IMR-90 (cell line): ENCODE measurements around the gene TMPRSS6. TPM values are rescaled to one million over a fixed set of nuclear protein-coding genes. Genes with fewer than 3 reads are reported as not detected.

Source experiments
- ATAC-seq: fragments of 200-7000 bp; cut with Tn5 transposase; 2 replicates; pipeline ENCODE4 v1.9.1; 2020; ENCODE audit warnings: low read depth, mild to moderate bottlenecking, moderate library complexity
- BruUV-seq: library from RNA; stranded (reverse); fragments of 400-500 nt; replicated peaks from 2 replicates; lab custom pipeline; 2021; lab: Mats Ljungman, UMichigan
- CTCF ChIA-PET: fragments of 300-600 bp; formaldehyde crosslinking; extraction: SDS; loops from one replicate; lab custom pipeline; 2021; ENCODE audit warnings: antibody characterized with exemption; lab: Yijun Ruan, JAX
- POLR2A ChIA-PET: fragments of 300-600 bp; sonication (Branson Sonifier 250); formaldehyde crosslinking; loops from one replicate; lab custom pipeline; 2022; ENCODE audit warnings: antibody characterized with exemption; ENCODE audit not compliant: unreplicated experiment; lab: Charles Lee
- DNase-seq: peaks from one replicate; pipeline ENCODE4 v3.0.0; 2013
- H2AFZ ChIP-seq: replicated peaks from 2 replicates; pipeline ENCODE3; 2013; ENCODE audit warnings: low read length, mild to moderate bottlenecking; ENCODE audit not compliant: poor library complexity
- H2AK5ac ChIP-seq: 2 replicates; pipeline ENCODE4 v1.6.1; 2013; ENCODE audit warnings: low read depth, low read length, inconsistent platforms
- H2AK9ac ChIP-seq: replicated peaks from 2 replicates; pipeline ENCODE3; 2013; ENCODE audit warnings: mild to moderate bottlenecking, low read depth, low read length, moderate library complexity; ENCODE audit not compliant: poor library complexity
- H2BK120ac ChIP-seq: 2 replicates; pipeline ENCODE4 v1.6.1; 2013; ENCODE audit warnings: low read depth, low read length, inconsistent platforms
- H2BK15ac ChIP-seq: 3 replicates; pipeline ENCODE4 v1.6.1; 2013; ENCODE audit warnings: low read depth, low read length, inconsistent platforms
- H2BK20ac ChIP-seq: 2 replicates; pipeline ENCODE4 v1.6.1; 2013; ENCODE audit warnings: low read depth, mild to moderate bottlenecking, inconsistent platforms, low read length, moderate library complexity
- H2BK5ac ChIP-seq: 2 replicates; pipeline ENCODE4 v1.6.1; 2013; ENCODE audit warnings: mild to moderate bottlenecking, low read depth, low read length, inconsistent platforms; ENCODE audit not compliant: poor library complexity, severe bottlenecking
- H3K14ac ChIP-seq: replicated peaks from 2 replicates; pipeline ENCODE4 v1.6.1; 2013; ENCODE audit warnings: low read depth, low read length, inconsistent platforms
- H3K18ac ChIP-seq: 2 replicates; pipeline ENCODE4 v1.6.1; 2013; ENCODE audit warnings: low read depth, low read length, control low read depth
- H3K23ac ChIP-seq: 2 replicates; pipeline ENCODE4 v1.6.1; 2013; ENCODE audit warnings: low read depth, low read length, inconsistent platforms
- H3K27ac ChIP-seq: 2 replicates; pipeline ENCODE4 v1.5.1; 2013; ENCODE audit warnings: mild to moderate bottlenecking, control low read depth, low read length; ENCODE audit not compliant: insufficient read depth
- H3K27me3 ChIP-seq: 2 replicates; pipeline ENCODE4 v1.6.1; 2013; ENCODE audit warnings: low read length; ENCODE audit not compliant: control insufficient read depth, insufficient read depth
- H3K36me3 ChIP-seq: 2 replicates; pipeline ENCODE4 v1.6.1; 2013; ENCODE audit warnings: low read length, mixed read lengths; ENCODE audit not compliant: control insufficient read depth, insufficient read depth
- H3K4ac ChIP-seq: 2 replicates; pipeline ENCODE4 v1.6.1; 2013; ENCODE audit warnings: low read depth, low read length, inconsistent platforms
- H3K4me1 ChIP-seq: 2 replicates; pipeline ENCODE4 v1.6.1; 2013; ENCODE audit warnings: low read length, mixed read lengths; ENCODE audit not compliant: control insufficient read depth, insufficient read depth
- H3K4me2 ChIP-seq: 2 replicates; pipeline ENCODE4 v1.6.1; 2013; ENCODE audit warnings: low read depth, mild to moderate bottlenecking, control low read depth, low read length, moderate library complexity
- H3K4me3 ChIP-seq: 2 replicates; pipeline ENCODE4 v1.5.1; 2013; ENCODE audit warnings: low read depth, mild to moderate bottlenecking, control low read depth, low read length, moderate library complexity; ENCODE audit not compliant: insufficient read depth
- H3K56ac ChIP-seq: 2 replicates; pipeline ENCODE4 v1.6.1; 2013; ENCODE audit warnings: low read length, inconsistent platforms; ENCODE audit not compliant: insufficient read depth; ENCODE audit errors: extremely low read depth
- H3K79me1 ChIP-seq, 2 experiments: 2 replicates each; pipeline ENCODE4 v1.6.1; 2013; ENCODE audit warnings: low read length in 2 of 2, inconsistent platforms in 1 of 2, low read depth in 1 of 2
- H3K9ac ChIP-seq: 2 replicates; pipeline ENCODE4 v1.6.1; 2013; ENCODE audit warnings: low read depth, low read length, control low read depth
- H3K9me1 ChIP-seq: 2 replicates; pipeline ENCODE4 v1.6.1; 2013; ENCODE audit warnings: low read length, inconsistent platforms; ENCODE audit not compliant: insufficient read depth
- H3K9me3 ChIP-seq: 2 replicates; pipeline ENCODE4 v1.6.1; 2013; ENCODE audit warnings: low read length; ENCODE audit not compliant: control insufficient read depth, insufficient read depth
- H4K20me1 ChIP-seq: 2 replicates; pipeline ENCODE4 v1.6.1; 2013; ENCODE audit warnings: low read length, inconsistent platforms; ENCODE audit not compliant: insufficient read depth
- H4K5ac ChIP-seq: 2 replicates; pipeline ENCODE4 v1.6.1; 2013; ENCODE audit warnings: mild to moderate bottlenecking, low read depth, low read length, control low read depth
- H4K8ac ChIP-seq, 2 experiments: 2 replicates each; pipeline ENCODE4 v1.6.1; 2013; ENCODE audit warnings: low read depth in 2 of 2, low read length in 2 of 2, control low read depth in 1 of 2, inconsistent platforms in 1 of 2
- H4K91ac ChIP-seq: 2 replicates; pipeline ENCODE4 v1.6.1; 2013; ENCODE audit warnings: low read depth, low read length, inconsistent platforms; ENCODE audit not compliant: insufficient read depth
- BHLHE40 ChIP-seq: fragments of 150-350 bp; IDR thresholded peaks from 2 replicates; pipeline ENCODE4 v1.6.1; 2016; ENCODE audit warnings: mild to moderate bottlenecking, low read depth, low read length
- CEBPB ChIP-seq: IDR thresholded peaks from 2 replicates; pipeline ENCODE4 v1.6.1; 2012; ENCODE audit warnings: low read depth, low read length, improper control_type of control experiment
- CHD1 ChIP-seq: IDR thresholded peaks from 2 replicates; pipeline ENCODE4 v1.6.1; 2012; ENCODE audit warnings: low read depth, low read length, improper control_type of control experiment
- MAFK ChIP-seq: IDR thresholded peaks from 2 replicates; pipeline ENCODE4 v1.6.1; 2012; ENCODE audit warnings: low read depth, low read length, improper control_type of control experiment
- MAZ ChIP-seq: IDR thresholded peaks from 2 replicates; pipeline ENCODE4 v1.6.1; 2012; ENCODE audit warnings: low read depth, mild to moderate bottlenecking, low read length, improper control_type of control experiment, moderate library complexity, borderline replicate concordance
- MXI1 ChIP-seq: IDR thresholded peaks from 2 replicates; pipeline ENCODE4 v1.6.1; 2012; ENCODE audit warnings: low read depth, mild to moderate bottlenecking, low read length, moderate library complexity, borderline replicate concordance
- POLR2A ChIP-seq: IDR thresholded peaks from 2 replicates; pipeline ENCODE4 v1.6.1; 2012; ENCODE audit warnings: mild to moderate bottlenecking, low read depth, low read length
- RAD21 ChIP-seq: IDR thresholded peaks from 2 replicates; pipeline ENCODE4 v1.6.1; 2012; ENCODE audit warnings: low read length, improper control_type of control experiment
- RFX5 ChIP-seq: IDR thresholded peaks from 2 replicates; pipeline ENCODE4 v1.8.0; 2012; ENCODE audit warnings: low read depth, mild to moderate bottlenecking, low read length, moderate library complexity
- SMC3 ChIP-seq: fragments of 150-350 bp; IDR thresholded peaks from 2 replicates; pipeline ENCODE4 v1.6.1; 2016; ENCODE audit warnings: low read depth, mild to moderate bottlenecking, antibody characterized with exemption, low read length, moderate library complexity
- WGBS, 2 experiments: methylation state at CpG; one replicate each; pipeline versions ENCODE4 v1.1.5 to v1.1.7; 2013; ENCODE audit warnings: missing lambda C conversion rate in 2 of 2; ENCODE audit not compliant: insufficient read length in 1 of 2; ENCODE audit errors: extremely low coverage in 2 of 2; 5-methylcytosine and 5-hydroxymethylcytosine counted together
- dilution Hi-C: fragments of 300-500 bp; cut with HindIII; formaldehyde crosslinking; loops from one replicate; pipeline ENCODE4 v1.14.3; 2018; ENCODE audit warnings: low sequenced_read_pairs; ENCODE audit not compliant: unreplicated experiment
- in situ Hi-C: fragments of 300-500 bp; cut with MboI; formaldehyde crosslinking; loops from 3 replicates; pipeline ENCODE4 v1.14.3; 2019; ENCODE audit warnings: low sequenced_read_pairs, inconsistent platforms, mixed read lengths
- intact Hi-C: fragments of 100-400 bp; cut with micrococcal nuclease; formaldehyde crosslinking; loops from 2 replicates; pipeline ENCODE4 v1.10.0; 2022
- polyA plus RNA-seq, 3 experiments: library from polyadenylated mRNA; depleted of rRNA; stranded (reverse); fragments of >200 nt; gene quantifications; 2 replicates each; pipeline ENCODE4 v1.2.3, GENCODE V29; 2012; ENCODE audit warnings: low replicate concordance in 1 of 3
- total RNA-seq: library from RNA; depleted of rRNA; stranded (reverse); fragments of >200 nt; gene quantifications from 2 replicates; pipeline ENCODE4 v1.2.3, GENCODE V29; 2012
- TF ChIP-seq, protein P1 (sequence below): conservative IDR thresholded peaks from 2 replicates; pipeline ENCODE4 v1.5.1; 2012; ENCODE audit warnings: mild to moderate bottlenecking, low read depth, low read length, improper control_type of control experiment
- TF ChIP-seq, protein P2 (sequence below): fragments of 150-350 bp; IDR thresholded peaks from 2 replicates; pipeline ENCODE4 v1.6.1; 2016; ENCODE audit warnings: low read depth, mild to moderate bottlenecking, low read length, moderate library complexity, borderline replicate concordance

TMPRSS6 gene
- total and polyA plus RNA-seq, 2 of the 4 experiments (the other 2 are of a cell fraction): not detected

DNA sequence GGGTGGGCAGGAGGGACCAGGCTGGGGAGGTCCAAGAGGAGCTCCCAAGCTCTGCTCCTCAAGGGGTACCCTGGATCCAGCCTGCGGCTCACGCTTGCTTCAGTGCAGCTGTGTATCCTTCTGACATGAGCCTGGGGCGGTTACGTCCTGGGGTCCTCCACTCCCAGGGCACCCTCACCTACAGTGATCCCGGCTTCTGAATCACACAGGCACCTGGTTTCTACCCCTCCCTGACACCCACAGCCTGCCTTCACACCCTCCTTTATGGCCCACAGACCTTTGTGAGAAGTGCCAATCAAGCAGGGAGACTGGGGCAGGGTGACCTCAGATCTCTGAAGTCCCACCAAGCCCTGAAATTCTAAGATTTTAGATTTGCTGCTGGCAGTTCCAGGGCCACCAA, 88.5 kb downstream of the TMPRSS6 start:
- Histone ChIP-seq H3K9ac (no peak overlapping the region), H4K8ac (no peak overlapping the region), H3K36me3 (peaks cover 29% of the 10 kb centered on the region), H4K20me1 (peaks cover 23% of the 10 kb centered on the region), H2BK120ac (no peak overlapping the region), H3K27me3 (no peaks in the 10 kb centered on the region), H3K4me3 (no peak overlapping the region), H2AK9ac (peak overlapping the region; percentile 72), H2BK20ac (no peak overlapping the region), H2AFZ (no peak overlapping the region), H3K18ac (no peak overlapping the region), H3K9me3 (no peaks in the 10 kb centered on the region), H3K23ac (no peak overlapping the region), H2AK5ac (peak overlapping the region; percentile 21; the same call in 1 of the 2 replicates), H3K56ac (no peak overlapping the region), H3K4ac (no peak overlapping the region), H3K4me2 (no peak overlapping the region), H3K14ac (no peak overlapping the region), H2BK5ac (no peak overlapping the region), H4K5ac (no peak overlapping the region), H3K9me1 (peaks cover 9% of the 10 kb centered on the region; the same call in 1 of the 2 replicates), H3K27ac (no peak overlapping the region), H3K79me1 (peaks cover 15 to 72% of the 10 kb centered on the region in 2 experiments), H2BK15ac (no peak overlapping the region), H3K4me1 (peaks cover 7% of the 10 kb centered on the region), H4K91ac (no peak overlapping the region)
- in situ Hi-C loops: no loop called here
- dilution Hi-C loops: no loop called here
- no peak for DNase-seq
- WGBS, 2 experiments: 88% methylated on average over 5 of the region's 5 CpGs; no CpG with 5 or more reads in 1 of the 2 experiments
- TF ChIP-seq, protein P1, sequence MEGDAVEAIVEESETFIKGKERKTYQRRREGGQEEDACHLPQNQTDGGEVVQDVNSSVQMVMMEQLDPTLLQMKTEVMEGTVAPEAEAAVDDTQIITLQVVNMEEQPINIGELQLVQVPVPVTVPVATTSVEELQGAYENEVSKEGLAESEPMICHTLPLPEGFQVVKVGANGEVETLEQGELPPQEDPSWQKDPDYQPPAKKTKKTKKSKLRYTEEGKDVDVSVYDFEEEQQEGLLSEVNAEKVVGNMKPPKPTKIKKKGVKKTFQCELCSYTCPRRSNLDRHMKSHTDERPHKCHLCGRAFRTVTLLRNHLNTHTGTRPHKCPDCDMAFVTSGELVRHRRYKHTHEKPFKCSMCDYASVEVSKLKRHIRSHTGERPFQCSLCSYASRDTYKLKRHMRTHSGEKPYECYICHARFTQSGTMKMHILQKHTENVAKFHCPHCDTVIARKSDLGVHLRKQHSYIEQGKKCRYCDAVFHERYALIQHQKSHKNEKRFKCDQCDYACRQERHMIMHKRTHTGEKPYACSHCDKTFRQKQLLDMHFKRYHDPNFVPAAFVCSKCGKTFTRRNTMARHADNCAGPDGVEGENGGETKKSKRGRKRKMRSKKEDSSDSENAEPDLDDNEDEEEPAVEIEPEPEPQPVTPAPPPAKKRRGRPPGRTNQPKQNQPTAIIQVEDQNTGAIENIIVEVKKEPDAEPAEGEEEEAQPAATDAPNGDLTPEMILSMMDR: no peak
- no peak for TF ChIP-seq RFX5
- TF ChIP-seq SMC3: no peak
- TF ChIP-seq, protein P2, sequence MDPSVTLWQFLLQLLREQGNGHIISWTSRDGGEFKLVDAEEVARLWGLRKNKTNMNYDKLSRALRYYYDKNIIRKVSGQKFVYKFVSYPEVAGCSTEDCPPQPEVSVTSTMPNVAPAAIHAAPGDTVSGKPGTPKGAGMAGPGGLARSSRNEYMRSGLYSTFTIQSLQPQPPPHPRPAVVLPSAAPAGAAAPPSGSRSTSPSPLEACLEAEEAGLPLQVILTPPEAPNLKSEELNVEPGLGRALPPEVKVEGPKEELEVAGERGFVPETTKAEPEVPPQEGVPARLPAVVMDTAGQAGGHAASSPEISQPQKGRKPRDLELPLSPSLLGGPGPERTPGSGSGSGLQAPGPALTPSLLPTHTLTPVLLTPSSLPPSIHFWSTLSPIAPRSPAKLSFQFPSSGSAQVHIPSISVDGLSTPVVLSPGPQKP: no peak
- no peak for TF ChIP-seq MAZ
- TF ChIP-seq BHLHE40: no peak
- TF ChIP-seq CEBPB: no peak
- no peak for TF ChIP-seq CHD1
- no peak for TF ChIP-seq RAD21
- no peak for TF ChIP-seq MAFK
- no peak for TF ChIP-seq MXI1
- no peak for TF ChIP-seq POLR2A
- no TSS peak for BruUV-seq
- ChIA-PET CTCF (interaction anchor here (1.1 to 1.5 kb wide), 2 partner anchors 15 to 19 kb away, joined by 3 read pairs; no protein-coding TSS in a partner anchor), POLR2A (no interaction called here)
- intact Hi-C loops: loop anchor here (5.0 kb wide), 1 partner anchor 239 kb away; no protein-coding TSS in a partner anchor
- no peak for ATAC-seq
